ENCODE data around the gene AFMID. TPM values are rescaled to one million over a fixed set of nuclear protein-coding genes. Genes with fewer than 3 reads are reported as not detected.
A peak's percentile ranks its signal among the peaks of the same experiment; 100 is the strongest.

The AFMID gene
- total and polyA plus RNA-seq, 9 of the 15 experiments (the other 6 are each of a cell fraction or from before 2014, with no cell fraction given): 62.1 to 188 (median 74.4) TPM

DNA sequence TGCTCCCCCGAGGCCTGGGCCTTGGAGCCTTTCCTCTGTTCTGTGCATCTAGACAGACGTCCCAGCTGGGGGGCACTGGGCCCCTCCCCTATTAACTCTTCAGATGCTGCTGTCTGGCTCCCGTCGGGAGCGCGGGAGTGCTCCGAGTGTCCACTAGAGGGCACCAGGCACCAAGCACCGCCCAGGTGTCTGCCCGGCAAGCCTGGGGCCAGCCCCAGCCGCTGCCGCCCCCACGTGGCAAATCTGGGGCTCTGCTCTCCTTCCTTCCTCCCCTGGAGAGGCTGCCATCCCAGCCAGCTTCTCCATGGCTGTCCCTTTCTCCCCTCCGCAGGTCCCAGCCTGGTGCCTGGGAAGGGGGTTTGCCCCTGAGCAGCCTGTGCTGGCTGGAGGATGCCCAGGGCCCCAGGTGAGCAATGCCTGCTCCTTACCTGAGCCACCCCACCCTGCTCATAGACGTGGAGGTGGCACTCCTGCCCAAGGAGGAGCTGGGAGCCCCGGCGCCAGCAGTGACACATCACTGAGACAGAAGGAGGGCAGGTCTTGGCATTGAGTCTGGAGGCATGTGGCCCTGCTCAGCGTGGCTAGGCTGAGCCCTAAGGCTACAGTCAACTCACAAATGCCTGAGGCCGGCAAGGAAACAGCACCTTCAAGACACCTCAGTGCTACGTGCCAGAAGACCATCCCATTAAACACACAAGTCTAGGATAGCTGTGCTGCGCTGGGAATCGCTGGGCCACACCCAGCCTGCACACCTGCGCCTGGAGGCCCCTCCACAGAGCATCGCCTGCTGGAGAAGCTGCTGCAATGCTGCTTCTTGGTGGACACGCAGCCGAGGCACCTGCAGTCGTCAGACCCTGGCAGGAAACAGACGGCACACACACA, 64.0 kb downstream of the AFMID start (continued):
- TF ChIP-seq HNRNPLL (IDR thresholded peaks at IDR 0.05; ENCODE audit: low read depth, low read length, poor library complexity, severe bottlenecking): no peak
- no peak for TF ChIP-seq ZNF347 (CRISPR knock-in tag; IDR thresholded peaks at IDR 0.05; ENCODE audit: low read depth)
- TF ChIP-seq LEF1 (IDR thresholded peaks at IDR 0.05): no peak
- TF ChIP-seq ERF (CRISPR knock-in tag; IDR thresholded peaks at IDR 0.05): peak; percentile 80; the same call in 1 of the 2 replicates
- TF ChIP-seq, protein P1, sequence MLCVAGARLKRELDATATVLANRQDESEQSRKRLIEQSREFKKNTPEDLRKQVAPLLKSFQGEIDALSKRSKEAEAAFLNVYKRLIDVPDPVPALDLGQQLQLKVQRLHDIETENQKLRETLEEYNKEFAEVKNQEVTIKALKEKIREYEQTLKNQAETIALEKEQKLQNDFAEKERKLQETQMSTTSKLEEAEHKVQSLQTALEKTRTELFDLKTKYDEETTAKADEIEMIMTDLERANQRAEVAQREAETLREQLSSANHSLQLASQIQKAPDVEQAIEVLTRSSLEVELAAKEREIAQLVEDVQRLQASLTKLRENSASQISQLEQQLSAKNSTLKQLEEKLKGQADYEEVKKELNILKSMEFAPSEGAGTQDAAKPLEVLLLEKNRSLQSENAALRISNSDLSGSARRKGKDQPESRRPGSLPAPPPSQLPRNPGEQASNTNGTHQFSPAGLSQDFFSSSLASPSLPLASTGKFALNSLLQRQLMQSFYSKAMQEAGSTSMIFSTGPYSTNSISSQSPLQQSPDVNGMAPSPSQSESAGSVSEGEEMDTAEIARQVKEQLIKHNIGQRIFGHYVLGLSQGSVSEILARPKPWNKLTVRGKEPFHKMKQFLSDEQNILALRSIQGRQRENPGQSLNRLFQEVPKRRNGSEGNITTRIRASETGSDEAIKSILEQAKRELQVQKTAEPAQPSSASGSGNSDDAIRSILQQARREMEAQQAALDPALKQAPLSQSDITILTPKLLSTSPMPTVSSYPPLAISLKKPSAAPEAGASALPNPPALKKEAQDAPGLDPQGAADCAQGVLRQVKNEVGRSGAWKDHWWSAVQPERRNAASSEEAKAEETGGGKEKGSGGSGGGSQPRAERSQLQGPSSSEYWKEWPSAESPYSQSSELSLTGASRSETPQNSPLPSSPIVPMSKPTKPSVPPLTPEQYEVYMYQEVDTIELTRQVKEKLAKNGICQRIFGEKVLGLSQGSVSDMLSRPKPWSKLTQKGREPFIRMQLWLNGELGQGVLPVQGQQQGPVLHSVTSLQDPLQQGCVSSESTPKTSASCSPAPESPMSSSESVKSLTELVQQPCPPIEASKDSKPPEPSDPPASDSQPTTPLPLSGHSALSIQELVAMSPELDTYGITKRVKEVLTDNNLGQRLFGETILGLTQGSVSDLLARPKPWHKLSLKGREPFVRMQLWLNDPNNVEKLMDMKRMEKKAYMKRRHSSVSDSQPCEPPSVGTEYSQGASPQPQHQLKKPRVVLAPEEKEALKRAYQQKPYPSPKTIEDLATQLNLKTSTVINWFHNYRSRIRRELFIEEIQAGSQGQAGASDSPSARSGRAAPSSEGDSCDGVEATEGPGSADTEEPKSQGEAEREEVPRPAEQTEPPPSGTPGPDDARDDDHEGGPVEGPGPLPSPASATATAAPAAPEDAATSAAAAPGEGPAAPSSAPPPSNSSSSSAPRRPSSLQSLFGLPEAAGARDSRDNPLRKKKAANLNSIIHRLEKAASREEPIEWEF (CRISPR knock-in tag; IDR thresholded peaks at IDR 0.05): no peak
- TF ChIP-seq, protein P2, sequence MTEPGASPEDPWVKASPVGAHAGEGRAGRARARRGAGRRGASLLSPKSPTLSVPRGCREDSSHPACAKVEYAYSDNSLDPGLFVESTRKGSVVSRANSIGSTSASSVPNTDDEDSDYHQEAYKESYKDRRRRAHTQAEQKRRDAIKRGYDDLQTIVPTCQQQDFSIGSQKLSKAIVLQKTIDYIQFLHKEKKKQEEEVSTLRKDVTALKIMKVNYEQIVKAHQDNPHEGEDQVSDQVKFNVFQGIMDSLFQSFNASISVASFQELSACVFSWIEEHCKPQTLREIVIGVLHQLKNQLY (CRISPR knock-in tag; conservative IDR thresholded peaks at IDR 0.05): no peak
- TF ChIP-seq, protein P3, sequence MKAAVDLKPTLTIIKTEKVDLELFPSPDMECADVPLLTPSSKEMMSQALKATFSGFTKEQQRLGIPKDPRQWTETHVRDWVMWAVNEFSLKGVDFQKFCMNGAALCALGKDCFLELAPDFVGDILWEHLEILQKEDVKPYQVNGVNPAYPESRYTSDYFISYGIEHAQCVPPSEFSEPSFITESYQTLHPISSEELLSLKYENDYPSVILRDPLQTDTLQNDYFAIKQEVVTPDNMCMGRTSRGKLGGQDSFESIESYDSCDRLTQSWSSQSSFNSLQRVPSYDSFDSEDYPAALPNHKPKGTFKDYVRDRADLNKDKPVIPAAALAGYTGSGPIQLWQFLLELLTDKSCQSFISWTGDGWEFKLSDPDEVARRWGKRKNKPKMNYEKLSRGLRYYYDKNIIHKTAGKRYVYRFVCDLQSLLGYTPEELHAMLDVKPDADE (conservative IDR thresholded peaks at IDR 0.05; ENCODE audit: control insufficient read depth, low read depth, low read length): 0 out of 2 replicates have a peak, but pooled peaks have one; percentile 48
- peak; percentile 75 to 84 for TF ChIP-seq MAZ (CRISPR knock-in tag; conservative IDR thresholded peaks at IDR 0.05 in 1 of 2, IDR thresholded peaks at IDR 0.05 in 1 of 2)
- TF ChIP-seq, protein P4, sequence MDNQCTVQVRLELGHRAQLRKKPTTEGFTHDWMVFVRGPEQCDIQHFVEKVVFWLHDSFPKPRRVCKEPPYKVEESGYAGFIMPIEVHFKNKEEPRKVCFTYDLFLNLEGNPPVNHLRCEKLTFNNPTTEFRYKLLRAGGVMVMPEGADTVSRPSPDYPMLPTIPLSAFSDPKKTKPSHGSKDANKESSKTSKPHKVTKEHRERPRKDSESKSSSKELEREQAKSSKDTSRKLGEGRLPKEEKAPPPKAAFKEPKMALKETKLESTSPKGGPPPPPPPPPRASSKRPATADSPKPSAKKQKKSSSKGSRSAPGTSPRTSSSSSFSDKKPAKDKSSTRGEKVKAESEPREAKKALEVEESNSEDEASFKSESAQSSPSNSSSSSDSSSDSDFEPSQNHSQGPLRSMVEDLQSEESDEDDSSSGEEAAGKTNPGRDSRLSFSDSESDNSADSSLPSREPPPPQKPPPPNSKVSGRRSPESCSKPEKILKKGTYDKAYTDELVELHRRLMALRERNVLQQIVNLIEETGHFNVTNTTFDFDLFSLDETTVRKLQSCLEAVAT (IDR thresholded peaks at IDR 0.05): peak in 1 of 2 experiments; percentile 89; a peak in 2 of 4 replicates
- peak; percentile 97 for TF ChIP-seq SMC3 (conservative IDR thresholded peaks at IDR 0.05; ENCODE audit: insufficient read depth, low read depth, low read length)
- no peak for TF ChIP-seq NR2C1 (IDR thresholded peaks at IDR 0.05)
- no peak for TF ChIP-seq NR2C1 (tag; IDR thresholded peaks at IDR 0.05)
- TF ChIP-seq, protein P5, sequence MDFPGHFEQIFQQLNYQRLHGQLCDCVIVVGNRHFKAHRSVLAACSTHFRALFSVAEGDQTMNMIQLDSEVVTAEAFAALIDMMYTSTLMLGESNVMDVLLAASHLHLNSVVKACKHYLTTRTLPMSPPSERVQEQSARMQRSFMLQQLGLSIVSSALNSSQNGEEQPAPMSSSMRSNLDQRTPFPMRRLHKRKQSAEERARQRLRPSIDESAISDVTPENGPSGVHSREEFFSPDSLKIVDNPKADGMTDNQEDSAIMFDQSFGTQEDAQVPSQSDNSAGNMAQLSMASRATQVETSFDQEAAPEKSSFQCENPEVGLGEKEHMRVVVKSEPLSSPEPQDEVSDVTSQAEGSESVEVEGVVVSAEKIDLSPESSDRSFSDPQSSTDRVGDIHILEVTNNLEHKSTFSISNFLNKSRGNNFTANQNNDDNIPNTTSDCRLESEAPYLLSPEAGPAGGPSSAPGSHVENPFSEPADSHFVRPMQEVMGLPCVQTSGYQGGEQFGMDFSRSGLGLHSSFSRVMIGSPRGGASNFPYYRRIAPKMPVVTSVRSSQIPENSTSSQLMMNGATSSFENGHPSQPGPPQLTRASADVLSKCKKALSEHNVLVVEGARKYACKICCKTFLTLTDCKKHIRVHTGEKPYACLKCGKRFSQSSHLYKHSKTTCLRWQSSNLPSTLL (IDR thresholded peaks at IDR 0.05): no peak
- no peak for TF ChIP-seq GATAD2B (IDR thresholded peaks at IDR 0.05; ENCODE audit: borderline replicate concordance)
- 0 out of 2 replicates have a peak, but pooled peaks have one; percentile 23 for TF ChIP-seq ZNF239 (CRISPR knock-in tag; IDR thresholded peaks at IDR 0.05)
